ENCODE measurements around the gene COLEC12.

COLEC12 gene

GRCh38 chr18:267688-268552 lies 232.6 kb downstream of the COLEC12 start, which contains the start of gene THOC1:
Gene THOC1 (minus strand): TSS chr18:268047. CDS start chr18:268019, 28 bp downstream.
- peak; percentile 99 for DNase-seq

- DNase-seq, result peak; percentile 89
Observed at GRCh38 chr18:267380-267687, 233.2 kb downstream of the COLEC12 start.
